Adrenal gland (tissue), 5 donors: ENCODE measurements around the gene REXO5.

Experiments used
- CTCF ChIP-seq, 6 experiments: fragments of 450-650 bp in 4 of 6; fragments of 200-600 bp in 2 of 6; sonication (generic) in 1 of 6; IDR thresholded peaks; 1 replicate in 5 of 6; 2 replicates in 1 of 6; pipeline versions ENCODE4 v1.5.1 to v1.8.0; 2016 to 2021; ENCODE audit warnings: antibody characterized with exemption in 6 of 6, mild to moderate bottlenecking in 2 of 6, moderate library complexity in 1 of 6
- POLR2A ChIP-seq, 2 donors: fragments of 450-650 bp; IDR thresholded peaks; one replicate each; pipeline ENCODE4 v1.6.1; 2017; ENCODE audit warnings: antibody characterized with exemption in 2 of 2, mild to moderate bottlenecking in 2 of 2, moderate library complexity in 1 of 2
- donor health status: DM: no; HTN: no; CAD: no.

- TF ChIP-seq CTCF (IDR thresholded peaks at IDR 0.05): no peak
- TF ChIP-seq POLR2A (IDR thresholded peaks at IDR 0.05): no peak
Measured at GRCh38 chr16:20857281-20857680, 51.0 kb downstream of the REXO5 start.
